ENCODE measurements around the gene NFKBIA. TPM values are rescaled to one million over a fixed set of nuclear protein-coding genes. Genes with fewer than 3 reads are reported as not detected.

The NFKBIA gene
- total RNA-seq: 126 and 407 TPM in 2 replicates

DNA sequence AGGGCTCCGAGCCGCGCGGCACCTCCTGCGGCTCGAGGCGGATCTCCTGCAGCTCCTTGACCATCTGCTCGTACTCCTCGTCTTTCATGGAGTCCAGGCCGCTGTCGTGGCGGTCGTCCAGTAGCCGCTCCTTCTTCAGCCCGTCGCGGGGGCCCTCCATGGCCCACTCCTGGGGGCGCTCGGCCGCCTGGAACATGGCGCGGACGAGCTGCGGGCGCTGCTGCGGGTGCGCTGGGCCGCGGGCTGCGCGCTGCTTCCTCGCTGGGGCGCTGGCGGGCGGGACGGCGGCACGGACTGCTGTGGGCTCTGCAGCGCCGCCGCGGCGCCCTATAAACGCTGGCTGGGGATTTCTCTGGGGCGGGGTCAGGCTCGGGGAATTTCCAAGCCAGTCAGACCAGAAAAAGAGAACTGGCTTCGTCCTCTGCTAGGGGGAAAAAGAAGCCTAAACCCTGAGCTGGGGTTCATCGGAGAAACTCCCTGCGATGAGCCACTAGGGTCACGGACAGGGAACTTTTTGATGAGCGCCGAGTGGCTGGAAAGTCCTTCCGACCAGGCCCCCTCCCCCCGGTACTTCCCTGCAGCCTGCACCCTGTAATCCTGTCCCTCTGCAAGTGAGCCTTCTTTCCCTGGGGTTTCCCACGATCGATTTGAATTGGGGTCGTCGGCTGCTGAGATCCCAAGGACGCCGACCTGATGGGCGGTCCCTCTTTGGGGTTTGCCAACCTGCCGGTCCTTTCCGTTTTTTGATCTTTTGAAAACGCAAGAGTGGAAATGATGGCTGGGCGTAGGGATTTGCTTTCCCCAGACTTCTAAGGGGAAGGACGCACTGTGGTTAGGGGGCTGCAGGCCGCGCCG is at the start of gene NFKBIA:
Gene NFKBIA, minus strand, starts transcription at position 301 of the 855 bp plus-strand sequence. Its CDS starts 105 bp downstream, at position 196.

Other genes with a start within 250 kb of the NFKBIA start
- 270 and 283 TPM in 2 replicates for gene PSMA6, start 112.4 kb downstream of the NFKBIA start, total RNA-seq
- gene INSM2, start 129.4 kb upstream of the NFKBIA start, total RNA-seq: not detected in 2 replicates

Data from tracheal epithelial cell (primary cell).